ENCODE data around the gene HRNR.

The HRNR gene

DNA sequence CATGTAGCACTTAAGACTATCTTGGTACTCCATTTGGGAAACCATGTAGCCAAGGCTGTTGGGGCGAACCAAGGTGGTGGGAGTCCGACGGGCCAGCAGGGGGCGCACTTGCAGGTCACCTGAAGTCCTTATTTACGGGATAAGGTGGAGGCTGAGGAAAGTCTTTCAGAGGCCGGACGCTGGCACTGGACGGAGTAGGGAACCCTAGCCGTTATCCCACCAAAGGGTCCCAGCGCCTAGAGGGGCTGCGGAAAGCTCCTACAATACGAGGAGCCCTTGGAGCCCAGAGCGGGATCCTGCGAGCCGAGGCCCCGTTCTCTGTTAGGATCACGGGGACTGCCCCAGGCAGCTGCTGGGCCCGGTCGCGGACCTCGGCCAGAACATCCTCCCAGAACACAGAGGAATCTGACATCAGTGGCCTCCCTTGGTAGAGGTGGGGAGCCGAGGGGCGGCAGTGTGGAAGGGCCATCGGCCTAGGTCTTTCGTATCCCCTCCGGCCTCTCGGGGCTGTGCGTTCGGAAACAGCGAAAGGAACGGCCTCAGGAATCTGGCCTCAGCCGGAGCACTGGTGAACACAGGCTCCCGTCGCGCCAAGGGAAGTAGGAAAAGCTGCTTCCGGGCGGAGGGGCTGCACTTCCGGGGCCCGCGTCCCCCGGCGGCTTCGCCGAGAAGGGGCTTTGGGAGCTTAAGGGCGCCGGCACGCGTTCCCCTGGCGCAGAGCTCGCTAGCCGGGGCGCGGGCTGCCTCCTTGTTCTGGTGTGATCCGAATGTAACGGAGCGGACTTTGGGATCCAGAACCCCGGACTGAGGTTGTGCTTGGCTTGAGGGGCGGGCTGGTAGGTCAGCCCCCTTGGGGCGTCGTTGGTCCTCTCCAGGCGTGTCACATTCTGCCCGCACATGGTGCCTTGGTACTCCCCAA is 35.1 kb downstream of the HRNR start:
- peak; percentile 25 for DNase-seq

DNA sequence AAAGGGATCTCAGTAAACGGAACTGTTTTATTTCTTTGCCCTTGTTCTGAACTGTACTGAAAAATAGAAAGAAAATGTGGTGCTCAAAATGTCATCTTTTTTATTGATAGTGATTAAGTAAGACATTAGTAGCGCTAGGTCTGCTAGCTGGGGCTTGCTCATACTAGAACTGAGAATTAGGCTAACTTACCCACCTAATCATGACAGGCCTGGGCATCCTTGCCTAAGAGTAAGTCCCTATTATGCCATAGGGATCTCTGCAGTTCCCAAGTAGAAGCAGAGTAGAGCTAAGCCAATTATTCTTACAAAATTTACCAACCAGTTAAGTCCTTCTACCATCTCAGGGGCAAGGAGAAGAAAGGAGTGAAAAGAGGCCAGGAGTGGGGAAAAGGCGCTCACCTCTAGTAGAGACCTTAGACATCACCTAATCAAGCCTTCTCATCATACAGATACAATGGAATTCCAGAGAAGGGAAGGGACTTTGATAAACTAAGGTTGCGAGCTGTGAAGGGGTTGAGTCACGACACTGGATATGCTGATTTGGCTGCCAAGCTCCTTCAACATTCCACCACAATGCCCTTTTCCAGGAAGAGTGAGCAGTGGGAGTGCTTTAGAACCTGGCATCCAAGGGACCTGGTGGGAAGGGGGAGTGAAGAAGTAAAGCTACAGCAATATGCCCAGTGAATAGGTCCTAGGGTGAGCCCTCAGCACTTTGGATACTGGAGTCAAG is 37.3 kb downstream of the HRNR start:
- DNase-seq = no peak

DNA sequence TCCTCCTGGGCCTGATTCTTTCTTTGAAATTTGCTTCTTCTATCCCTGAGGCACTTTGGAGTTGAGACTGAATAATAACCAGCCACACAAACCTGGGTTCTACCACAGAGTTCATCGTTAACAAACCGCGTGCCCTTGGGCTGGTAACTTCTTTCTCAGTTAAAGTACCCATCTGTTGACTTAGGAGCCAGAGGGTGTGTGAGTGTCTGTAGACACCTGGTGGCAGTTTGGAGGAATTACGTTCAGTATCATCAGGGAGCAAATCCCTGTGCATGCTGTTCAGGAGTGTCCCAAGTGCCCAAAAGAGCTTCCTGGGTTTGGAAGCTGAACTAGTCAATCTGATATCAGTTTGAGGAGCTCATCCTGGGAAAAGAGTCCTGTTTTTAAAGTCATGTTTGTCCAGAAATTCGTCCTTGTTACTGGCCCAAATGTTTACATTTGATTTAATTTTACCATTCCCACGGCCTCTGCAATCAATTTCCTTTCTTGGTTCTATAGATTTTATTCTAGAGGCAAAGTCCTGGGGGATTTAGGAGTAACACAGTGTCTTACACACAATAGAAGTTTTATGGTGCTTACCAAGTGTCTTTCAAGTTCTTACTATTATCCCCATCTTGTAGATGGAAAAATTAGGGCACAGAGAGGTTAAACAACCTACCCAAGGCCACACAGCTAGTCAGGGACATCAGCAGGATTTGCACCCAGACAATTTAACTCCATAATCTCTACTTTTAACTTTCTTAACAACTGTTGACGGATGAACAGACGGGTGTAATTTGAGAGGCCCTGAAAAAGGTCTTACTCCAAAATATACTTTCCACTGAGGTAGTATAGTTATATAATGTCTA is 38.2 kb downstream of the HRNR start:
- peak; percentile 71 for DNase-seq

DNA sequence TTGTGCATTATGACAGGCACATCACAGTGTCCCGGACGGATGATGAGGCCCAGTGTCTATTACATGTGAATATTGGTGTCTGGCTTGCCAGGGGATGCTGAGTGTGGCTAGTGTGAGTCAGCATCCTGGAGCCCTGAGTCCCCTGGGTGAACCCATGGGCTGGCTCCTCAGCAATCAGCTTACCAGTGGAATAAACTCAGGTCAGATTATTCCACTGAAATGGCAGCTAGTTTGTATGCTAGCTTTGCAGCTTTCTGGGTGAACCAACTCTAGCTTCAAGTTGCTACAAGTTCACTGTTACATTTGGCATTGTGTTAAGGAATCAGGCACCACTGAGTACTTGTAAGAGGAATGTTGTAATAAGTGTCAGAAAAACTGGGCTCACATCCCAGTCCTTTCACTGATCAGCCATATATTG is 41.0 kb downstream of the HRNR start:
- DNase-seq = no peak

DNA sequence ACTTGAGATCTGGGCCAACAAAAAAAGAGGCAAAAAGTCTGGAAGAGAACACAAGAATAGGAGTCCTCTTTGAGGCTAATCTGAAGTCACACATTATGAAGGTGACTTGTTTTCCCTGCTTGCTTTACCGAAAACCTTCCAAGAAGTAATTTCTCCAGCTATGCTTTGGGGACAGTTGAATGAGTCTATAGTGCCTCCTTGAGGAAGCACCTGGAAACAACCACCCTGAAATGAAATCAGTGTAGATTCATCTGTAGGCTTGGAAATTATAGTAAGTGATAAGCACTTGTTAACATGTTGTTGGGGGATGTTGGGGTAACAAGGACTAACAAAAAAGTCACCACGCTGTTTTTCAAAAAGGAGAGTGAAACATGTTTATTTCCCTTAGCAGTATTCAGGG is 41.6 kb downstream of the HRNR start:
- no peak for DNase-seq

DNA sequence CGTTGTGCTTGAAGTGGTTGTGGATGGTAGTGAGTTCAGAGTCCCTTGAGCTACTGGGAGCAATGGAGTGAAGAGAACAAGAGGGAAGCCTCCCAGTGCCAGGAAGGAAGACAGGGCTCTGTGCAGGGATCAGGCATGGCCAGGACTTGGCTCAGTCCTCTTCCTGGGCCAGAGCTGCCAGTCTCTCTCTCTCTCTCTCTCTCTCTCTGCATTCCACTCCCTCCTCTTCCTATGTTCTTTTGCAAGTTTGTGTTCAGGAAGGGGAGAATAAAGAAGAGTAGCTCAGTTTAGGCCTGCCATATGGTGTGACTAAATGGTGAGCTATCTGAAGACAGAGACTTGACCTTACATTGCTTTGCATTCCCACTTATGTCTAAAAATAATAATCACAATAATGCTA is 44.4 kb downstream of the HRNR start:
- no peak for DNase-seq

DNA sequence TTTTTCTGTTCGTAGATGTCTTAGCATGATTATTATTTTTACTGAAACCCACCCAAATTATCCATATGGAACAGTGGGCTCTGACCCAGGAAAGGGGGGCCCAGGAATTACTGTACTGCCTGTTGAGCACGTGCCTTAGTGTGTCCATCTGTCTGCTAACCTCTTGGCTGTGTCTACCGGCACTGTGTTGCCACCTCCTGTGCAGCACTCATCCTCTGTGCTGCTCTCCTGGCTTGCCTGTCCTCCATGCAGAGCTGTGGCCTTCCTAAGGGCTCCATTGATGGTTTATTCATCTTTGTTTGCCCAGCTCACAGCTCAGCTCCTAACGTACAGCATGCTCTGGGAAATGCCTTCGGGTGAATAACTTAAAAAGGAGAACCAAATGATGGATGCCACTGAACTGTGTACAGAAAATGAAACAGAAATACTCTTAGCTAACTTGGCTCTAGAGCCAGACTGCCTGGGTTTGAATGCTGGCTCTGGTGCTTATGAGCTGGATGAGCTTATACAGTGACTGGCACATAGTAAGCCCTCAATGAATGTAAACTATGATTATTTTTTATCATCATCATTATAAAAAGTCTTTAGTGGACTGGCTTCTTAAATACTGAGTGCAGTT is 53.6 kb downstream of the HRNR start:
- DNase-seq = no peak

DNA sequence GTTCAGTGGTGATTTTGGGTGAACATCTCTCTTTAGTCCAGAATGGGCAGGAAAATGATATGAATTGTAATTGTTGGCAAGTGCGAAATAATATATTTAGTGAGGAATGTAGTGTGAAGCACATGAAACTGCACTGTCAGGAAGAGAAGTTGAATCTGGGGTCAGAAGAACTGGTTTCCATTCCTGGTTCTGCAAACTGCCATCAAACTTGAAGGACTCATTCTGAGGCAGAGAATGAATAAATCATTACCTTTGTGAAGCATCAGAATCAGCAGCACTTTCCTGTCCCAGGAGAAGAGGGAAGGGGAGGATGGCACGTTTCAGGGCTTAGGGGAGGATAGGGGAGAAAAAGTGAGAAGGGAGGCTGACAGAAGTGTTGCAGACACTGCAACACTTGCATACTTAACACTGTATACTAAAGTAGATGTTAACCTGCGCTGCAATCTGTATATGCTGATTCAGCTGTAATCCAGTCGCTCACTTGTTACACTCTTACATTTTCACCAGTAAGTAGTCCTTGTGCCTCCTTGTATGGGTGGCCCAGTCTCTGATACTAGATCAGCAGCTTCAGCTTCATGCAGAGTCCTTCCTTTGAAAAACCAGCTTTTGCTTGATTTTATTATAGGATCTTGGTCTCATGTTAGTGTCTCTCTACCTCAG is 54.5 kb downstream of the HRNR start:
- DNase-seq = no peak

DNA sequence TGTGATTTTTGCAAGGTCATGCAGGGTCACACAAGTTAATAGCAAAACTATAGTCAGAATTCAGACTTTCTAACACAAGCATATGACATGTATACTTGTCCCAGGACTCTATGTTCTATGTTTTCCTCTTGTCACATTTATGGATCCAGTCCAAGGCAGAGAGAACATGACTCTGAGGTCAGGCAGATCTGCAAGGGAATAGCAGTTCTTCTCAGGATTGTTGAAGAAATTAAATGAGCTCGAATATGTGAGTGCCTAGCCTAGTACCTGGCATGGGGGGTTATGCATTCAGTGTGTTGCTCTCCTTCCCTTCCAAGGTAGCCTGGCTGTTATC is 55.5 kb downstream of the HRNR start:
- no peak for DNase-seq

DNA sequence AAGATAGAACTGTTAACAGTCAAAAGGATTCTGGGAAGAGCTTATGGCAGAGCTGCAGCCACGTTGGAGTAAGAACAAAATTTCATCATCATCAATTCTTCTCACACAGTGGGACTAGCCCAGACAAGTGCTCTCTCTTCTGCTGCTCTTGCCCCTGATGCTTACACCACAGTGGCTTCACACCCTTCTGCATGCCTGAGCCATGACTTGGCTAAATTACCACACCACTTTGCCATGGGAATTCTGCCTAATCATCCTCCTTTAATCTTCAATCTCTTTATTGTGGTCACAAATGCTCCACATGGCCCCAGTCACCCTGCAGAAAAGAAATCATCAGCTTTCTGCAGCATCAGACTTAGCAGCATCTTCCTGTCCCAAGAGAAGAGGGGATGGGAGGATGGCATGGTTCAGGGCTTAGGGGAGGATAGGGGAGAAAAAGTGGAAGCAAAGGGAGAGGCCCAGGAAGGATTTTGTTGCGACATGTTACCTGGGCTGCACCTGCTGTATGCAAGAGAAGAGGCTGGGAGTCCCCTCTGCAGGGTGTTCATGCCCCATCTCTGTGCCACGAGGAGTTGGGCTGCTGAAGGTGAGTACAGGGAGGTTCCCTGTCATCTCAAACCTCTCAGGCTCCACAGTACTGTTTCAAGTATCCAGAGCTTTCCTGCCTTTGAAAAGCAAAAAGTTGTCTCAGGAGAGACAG is 56.0 kb downstream of the HRNR start:
- DNase-seq = no peak

DNA sequence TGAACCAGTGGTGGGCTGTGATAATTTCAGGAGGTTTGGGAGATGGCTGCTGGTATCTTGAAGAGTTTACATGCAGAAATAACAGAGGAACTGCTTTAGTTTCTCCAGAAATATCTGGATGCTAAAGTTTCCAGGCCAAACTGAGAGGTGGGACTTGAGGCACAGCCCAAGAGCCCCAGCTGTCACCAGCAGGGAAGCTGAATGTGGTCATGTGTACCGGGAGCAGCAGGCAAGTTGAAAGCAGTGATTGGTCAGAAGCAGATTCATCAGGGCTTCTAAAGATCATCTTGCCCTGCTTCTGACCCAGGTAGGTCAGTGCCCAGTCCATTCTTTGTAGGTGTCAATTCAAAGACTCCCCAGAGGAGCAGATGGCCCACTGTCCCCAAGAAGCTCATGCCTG is 57.0 kb downstream of the HRNR start:
- DNase-seq = no peak

DNA sequence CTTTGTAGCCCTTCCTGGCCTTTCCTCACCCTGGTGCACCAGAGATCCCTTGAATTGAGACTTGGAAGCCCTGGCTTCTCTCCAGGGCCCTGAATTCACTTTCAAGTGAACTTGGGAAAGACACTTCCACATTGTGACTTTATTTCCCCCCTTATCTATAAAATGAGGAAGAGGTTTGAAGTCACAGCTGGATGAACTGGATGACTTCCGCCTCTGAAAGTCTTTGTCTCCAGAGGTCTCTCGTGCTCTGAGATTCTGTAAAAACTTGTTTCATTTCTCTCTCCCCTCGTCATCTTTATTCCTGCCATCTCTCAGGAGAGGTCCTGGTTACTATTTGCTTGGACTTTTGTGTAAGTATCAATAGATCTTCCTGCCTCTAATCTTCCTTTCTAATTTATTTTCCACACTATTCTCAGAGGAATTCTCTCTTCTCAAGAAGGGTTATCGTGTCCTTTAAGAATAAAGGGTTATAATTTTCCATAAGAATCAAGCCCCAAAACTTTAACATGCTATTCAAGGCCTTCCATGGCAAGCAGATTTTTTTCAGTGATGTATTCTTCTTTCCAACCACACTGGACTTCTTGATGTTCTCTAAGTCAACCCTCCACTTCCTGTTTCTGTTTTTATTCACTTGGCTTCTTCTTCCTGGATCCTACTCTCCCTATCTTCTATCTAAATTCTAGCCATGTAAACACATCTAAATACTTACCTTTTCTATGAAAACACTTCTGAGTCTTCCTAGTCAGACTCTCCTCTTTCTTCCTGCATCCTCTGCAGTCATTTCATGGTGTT is 58.5 kb downstream of the HRNR start:
- DNase-seq = no peak

DNA sequence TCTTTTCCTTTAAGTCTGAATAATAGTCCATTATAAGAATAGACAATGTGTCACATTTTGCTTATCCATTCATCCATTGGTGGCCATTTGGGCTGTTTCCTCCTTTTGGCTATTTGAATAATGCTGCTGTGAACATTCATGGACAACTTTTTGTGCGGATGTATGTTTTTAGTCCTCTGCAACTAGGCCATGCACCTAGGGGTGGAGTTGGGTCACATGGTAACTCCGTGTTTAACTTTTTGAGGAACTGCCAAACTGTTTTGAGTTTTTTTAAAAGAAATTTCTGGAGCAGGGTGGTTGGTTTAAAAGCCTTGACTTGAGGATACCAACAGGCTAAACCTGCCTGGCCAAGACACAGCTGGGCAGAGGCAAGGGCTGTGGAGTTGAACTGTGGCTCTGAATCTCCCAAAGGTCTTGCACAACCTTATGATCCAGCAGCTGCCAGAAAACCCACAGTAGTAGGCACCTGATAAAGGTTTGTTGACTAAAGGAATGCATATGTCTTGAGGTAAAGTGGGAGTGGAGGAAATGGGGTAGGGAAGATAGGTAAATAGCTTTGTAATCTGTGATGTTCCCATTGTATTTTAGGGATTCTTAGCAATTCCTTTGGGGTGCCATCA is 59.4 kb downstream of the HRNR start:
- DNase-seq = no peak

DNA sequence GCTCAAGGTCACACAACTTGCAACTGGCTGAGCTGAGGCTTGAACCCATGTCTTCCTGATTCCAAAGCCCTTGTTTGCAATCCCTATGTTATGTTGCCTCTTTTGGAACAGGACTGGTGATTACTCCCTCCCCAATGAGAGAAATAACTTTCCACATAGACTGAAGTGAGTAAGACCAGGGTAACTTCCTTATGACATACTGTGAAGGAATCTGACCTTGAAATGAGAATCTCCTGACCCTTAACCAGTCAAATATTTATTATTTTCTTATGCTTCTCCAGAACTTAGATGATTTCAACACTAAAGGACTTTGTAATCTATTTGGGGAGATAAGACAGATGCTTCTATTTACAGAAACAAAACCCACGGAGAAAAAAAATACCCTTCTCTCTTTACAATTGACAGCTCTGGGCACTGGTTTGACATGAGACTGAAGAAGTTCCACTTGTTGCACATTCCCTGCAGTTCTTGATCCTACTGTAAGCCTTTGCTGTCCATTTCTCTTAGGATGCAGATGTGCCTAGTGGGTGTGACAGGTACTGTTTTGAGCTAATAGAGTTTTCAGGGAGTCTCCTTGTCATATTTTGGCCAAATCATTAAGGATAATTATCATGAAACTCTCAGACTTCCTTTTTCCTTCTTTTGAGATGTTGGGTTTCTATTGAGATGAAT is 61.1 kb downstream of the HRNR start:
- no peak for DNase-seq
